ENCODE data around the gene MAP2K3. TPM values are rescaled to one million over a fixed set of nuclear protein-coding genes. Genes with fewer than 3 reads are reported as not detected.
"Not testable (repeated sequence)": the region's sequence is repeated elsewhere in the genome, so short reads cannot be mapped to it uniquely, and the experiment has no call there.

Gene MAP2K3
- total RNA-seq, 2 experiments from 2014 or later: 41.7 to 52.8 TPM

DNA sequence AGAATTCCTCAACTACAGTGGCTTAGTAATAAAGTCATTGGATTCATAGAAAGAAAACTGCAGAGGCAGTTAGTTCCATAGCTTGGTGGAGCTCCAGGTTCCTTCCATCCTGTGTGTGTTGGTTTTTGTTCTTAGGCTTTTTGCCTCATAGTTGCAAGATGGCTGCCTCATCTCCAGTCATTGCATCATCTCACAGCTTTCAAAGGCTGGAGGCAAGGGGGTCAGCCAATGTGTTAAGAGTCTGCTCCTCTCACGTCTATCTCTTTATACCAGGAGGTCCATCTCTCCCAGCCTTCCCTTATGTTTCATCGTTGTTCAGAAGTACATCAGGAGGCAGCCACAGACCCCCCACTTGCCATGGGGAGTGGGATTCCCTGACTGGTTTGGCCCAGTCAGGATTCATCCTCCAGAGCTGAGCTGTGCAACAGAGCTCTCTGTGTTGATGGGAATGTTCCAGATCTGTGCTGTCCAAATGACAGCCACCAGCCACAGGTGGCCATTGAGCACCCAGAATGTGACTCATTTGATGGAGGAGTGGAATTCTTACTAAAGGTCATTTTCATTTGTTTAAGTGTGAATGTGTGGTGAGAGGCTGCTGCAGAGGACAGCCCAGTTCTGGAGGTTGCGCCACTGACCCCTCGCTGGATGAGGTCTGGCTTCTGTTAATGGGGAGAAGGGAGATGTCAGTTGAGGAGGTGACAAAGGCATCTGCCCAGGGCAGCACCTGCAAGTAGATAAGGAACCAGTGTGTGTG, 52.2 kb downstream of the MAP2K3 start:
- H3K4me1 Mint-ChIP-seq; POLR2A ChIA-PET; H3K27me3 Mint-ChIP-seq; H3K9me3 Mint-ChIP-seq; H3K4me3 Mint-ChIP-seq; CTCF ChIA-PET; H3K27ac Mint-ChIP-seq; DNase-seq; H3K36me3 Mint-ChIP-seq (ENCODE audit: low read depth): not testable (repeated sequence)

DNA sequence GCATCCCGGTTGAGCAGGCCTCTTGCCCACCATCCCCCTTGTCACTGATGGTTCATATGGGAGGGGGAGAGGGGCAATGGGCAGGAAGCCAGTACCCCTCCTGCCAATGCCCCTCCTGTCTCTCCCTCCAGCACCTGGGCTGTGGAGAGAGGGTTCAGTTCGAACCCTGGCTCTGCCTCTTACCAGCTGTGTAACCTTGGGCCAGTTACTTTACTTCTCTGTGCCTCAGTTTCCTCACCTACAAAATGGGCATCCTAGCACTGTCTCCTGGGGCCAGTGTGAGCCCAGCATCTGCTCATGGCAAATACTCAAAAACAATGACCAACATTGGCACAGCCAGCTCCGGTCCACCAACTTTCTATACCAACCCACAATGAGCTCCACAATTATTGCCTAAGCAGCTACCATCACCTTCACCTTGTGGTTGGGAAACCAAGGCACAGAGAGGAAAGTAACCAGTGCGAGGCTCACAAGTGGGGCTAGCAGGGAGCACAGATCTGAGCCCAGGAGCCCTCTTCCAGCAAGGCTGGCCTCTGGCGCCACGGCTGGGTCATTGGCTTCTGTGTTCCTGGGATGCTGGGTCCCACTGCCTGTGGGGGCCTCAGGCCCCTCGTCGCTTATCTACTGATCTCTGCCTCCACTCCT, 53.6 kb downstream of the MAP2K3 start:
- H3K27ac Mint-ChIP-seq; H3K4me3 Mint-ChIP-seq; H3K4me1 Mint-ChIP-seq; POLR2A ChIA-PET; H3K27me3 Mint-ChIP-seq; H3K36me3 Mint-ChIP-seq (ENCODE audit: low read depth); DNase-seq; H3K9me3 Mint-ChIP-seq: not testable (repeated sequence)
- CTCF ChIA-PET: interaction anchor here (0.6 kb wide), 1 partner anchor 74 kb away, joined by 3 read pairs; no protein-coding TSS in a partner anchor

DNA sequence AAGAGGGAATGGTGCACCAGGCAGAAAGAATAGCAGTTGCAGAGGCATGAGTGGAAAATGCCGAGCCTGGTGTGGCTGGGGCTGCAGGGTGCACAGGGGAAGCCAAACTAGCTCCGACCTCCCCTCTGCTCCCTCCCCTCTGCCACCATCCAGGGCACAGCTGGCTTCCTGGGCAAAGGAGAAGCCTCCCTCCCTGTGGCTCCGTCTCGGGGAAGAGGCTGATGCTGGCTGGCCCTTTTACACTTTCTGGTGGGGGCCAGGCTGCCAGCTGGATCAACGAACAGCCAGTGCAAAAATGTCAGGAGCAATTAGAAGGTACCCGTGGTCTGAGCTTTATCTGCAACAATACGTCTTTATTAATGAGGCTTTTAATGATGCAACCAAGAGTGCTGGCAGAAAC, 54.5 kb downstream of the MAP2K3 start:
- Mint-ChIP-seq H3K4me1 (no peaks in the 10 kb centered on the region), H3K27ac (no peak overlapping the region), H3K36me3 (ENCODE audit: low read depth) (no peaks in the 10 kb centered on the region), H3K9me3 (no peaks in the 10 kb centered on the region), H3K27me3 (no peaks in the 10 kb centered on the region), H3K4me3 (no peak overlapping the region)
- POLR2A ChIA-PET: no interaction called here
- DNase-seq: no peak
- CTCF ChIA-PET: no interaction called here

DNA sequence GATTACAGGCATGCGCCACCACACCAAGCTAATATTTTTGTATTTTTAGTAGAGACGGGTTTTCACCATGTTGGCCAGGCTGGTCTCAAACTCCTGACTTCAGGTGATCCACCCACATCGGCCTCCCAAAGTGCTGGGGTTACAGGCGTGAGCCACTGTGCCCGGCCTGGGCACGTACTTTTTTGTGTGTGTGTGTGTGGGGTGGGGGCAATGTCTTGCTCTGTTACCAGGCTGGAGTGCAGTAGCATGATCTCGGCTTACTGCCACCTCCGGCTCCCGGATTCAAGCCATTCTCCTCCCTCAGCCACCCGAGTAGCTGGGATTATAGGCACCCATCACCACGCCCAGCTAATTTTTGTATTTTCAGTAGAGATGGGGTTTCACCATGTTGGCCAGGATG, 55.1 kb downstream of the MAP2K3 start:
- H3K36me3 Mint-ChIP-seq (ENCODE audit: low read depth); DNase-seq; H3K27me3 Mint-ChIP-seq; CTCF ChIA-PET; H3K4me1 Mint-ChIP-seq; H3K9me3 Mint-ChIP-seq; POLR2A ChIA-PET; H3K4me3 Mint-ChIP-seq; H3K27ac Mint-ChIP-seq: not testable (repeated sequence)

DNA sequence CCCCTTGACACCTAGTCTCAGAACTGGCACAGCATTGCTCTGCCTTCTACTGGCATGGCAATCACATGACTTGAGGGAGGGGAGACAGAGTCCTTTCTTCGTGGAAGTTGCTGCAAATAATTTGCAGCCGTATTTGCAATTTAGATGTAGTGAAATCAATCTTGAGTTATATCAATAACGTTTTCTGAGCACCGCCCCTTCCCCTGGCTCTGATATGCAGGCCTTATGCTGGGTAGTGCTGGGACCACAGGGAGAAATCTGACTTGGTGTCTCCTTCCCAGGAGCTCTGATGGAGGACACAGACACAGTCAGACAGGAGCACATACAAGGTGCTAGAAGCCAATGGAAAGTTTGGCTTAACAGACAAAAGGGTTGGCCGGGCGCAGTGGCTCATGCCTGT, 55.9 kb downstream of the MAP2K3 start:
- H3K9me3 Mint-ChIP-seq; CTCF ChIA-PET; POLR2A ChIA-PET; H3K4me1 Mint-ChIP-seq; H3K36me3 Mint-ChIP-seq (ENCODE audit: low read depth); H3K27ac Mint-ChIP-seq; H3K27me3 Mint-ChIP-seq; H3K4me3 Mint-ChIP-seq; DNase-seq: not testable (repeated sequence)

DNA sequence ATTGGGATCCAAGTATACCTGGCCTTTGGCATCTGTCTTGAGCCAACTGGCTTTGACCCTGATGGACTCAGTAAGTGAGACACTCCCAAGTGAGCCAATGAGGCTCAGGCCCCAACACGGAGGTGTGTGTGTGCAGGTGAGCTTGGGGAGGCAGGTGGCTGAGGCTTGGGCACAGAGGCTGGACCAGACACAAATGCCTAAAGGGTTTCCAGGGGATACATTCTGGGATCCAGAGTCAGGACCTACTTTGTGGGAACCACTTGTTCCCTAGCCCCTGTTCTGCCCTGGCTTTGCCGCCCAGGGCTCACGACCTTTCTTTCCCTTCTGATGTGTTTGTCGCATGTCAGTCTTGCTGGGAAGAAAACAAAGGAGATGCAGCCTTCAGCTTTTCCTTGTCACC, 56.8 kb downstream of the MAP2K3 start:
- H3K36me3 Mint-ChIP-seq (ENCODE audit: low read depth); POLR2A ChIA-PET; H3K4me1 Mint-ChIP-seq; H3K27ac Mint-ChIP-seq; CTCF ChIA-PET; H3K9me3 Mint-ChIP-seq; H3K4me3 Mint-ChIP-seq; DNase-seq; H3K27me3 Mint-ChIP-seq: not testable (repeated sequence)

DNA sequence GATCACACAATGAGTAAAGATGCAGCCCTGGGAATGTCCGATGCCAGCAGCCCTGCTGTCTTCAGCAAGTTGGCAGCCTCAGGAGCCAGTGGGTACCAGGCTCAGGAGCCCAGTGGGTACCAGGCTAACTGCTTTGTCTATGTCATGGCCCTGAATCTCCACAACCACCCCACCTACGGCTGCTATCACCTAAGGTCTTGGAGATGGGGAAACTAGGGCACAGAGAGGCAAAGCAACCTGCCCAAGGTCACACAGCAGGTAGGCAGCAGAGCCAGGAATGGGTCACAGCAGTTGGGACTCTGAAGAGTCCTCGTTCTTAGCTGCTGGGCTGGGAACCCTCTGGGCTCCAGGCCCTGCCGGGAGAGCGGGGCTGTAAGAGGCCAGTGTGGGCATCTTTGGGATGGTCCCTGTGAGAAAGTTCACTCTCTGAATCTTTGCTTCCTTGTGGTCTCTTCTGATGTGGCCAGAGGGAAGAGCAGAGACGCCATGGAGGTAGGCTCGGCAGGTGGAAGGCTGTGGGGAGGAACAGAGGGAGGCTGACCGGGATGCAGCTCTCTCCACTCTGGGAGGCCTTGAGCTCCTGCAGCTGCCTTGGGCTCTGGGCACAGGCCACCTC, 57.5 kb downstream of the MAP2K3 start:
- POLR2A ChIA-PET: not testable (repeated sequence)

DNA sequence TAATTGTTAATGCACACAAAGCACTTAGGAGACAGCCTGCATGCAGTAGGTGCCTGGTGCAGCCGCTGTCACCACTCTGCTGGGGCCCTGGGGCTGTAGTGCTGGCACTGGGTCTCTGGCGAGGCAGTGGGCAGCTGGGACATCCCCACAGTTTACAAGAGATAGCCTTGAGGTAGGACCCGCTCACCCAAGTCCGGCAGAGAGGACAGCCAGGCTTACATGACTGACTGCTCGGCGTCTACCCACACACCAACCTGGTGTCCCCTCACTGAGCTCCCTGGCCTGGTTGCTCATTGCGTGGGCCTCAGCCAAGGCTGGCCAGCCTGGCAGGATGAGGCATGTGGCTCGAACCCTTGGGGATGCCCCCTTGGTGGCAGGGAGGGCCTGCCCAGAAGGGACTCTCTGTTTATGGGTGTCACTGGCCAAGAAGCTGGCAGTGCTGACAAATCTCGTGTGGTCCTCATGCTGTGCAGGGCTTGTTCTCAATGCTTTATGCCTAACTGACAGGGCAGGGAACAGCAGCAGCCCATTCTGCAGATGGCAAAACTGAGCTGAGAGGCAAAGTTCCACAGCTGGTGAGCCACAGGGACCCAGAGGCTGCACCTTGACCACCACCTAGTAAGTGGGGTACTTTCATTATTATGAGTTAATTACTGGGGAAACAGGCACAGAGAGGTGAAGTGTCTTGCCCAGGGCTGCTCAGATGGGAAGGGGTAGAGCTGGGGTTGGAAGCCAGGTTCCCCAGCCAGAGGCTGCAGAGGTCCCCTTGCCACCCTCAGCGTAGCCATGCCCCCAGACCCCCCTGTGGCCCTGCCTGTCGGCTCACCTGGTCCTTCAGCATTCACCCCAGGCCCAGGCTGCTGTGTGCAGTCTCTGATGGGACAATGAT, 58.8 kb downstream of the MAP2K3 start:
- H3K27me3 Mint-ChIP-seq; CTCF ChIA-PET; H3K27ac Mint-ChIP-seq; POLR2A ChIA-PET; H3K4me3 Mint-ChIP-seq; H3K4me1 Mint-ChIP-seq; H3K9me3 Mint-ChIP-seq; DNase-seq; H3K36me3 Mint-ChIP-seq (ENCODE audit: low read depth): not testable (repeated sequence)

More for the DNA sequence above, 57.5 kb downstream of the MAP2K3 start:
- H3K4me3 Mint-ChIP-seq; CTCF ChIA-PET; H3K36me3 Mint-ChIP-seq (ENCODE audit: low read depth); H3K9me3 Mint-ChIP-seq; DNase-seq; H3K27me3 Mint-ChIP-seq; H3K27ac Mint-ChIP-seq; H3K4me1 Mint-ChIP-seq: not testable (repeated sequence)

DNA sequence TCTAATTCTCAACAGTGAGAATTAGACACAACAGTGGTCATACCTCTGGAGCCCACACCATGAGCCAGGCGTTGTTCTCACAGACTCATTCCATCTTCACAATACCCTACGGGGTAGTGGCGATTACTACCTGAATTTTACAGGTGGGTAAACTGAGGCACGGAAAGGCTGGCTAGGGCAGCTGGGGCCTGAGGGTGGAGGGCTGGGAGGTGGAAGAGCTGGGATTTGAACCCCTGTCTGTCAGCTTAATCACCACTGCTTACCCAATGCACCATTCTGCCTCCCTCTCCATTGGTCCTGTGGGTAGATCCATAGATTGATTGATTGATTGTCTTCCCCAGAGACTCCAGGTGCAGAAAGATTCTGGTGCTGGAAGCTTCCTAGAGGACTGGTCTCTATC, 60.3 kb downstream of the MAP2K3 start:
- POLR2A ChIA-PET: not testable (repeated sequence)

DNA sequence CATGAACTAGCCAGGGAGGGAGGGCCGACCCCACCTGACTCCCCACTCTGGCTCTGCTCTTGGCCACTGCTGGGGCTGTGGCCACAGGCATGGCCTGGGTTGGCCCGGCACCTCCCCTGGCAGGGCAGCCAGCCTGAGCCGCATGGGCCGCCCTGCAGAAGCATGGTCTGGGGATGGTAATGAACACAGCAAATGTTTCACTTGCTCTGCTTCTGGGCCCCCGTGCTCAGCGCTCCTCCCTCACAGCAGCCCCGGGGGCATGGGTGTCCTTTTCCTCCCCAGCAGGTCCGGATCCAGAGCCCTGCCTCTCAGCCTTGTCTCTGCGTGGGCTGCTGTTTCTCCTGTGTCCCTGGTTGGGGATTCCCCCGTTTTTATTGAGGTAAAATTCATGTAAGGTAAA, 60.7 kb downstream of the MAP2K3 start:
- no peaks in the 10 kb centered on the region for H3K27me3 Mint-ChIP-seq
- POLR2A ChIA-PET: no interaction called here
- peaks cover 3% of the 10 kb centered on the region for H3K4me1 Mint-ChIP-seq
- no peak overlapping the region for H3K4me3 Mint-ChIP-seq
- CTCF ChIA-PET: no interaction called here
- H3K9me3 Mint-ChIP-seq: no peaks in the 10 kb centered on the region
- no peak for DNase-seq
- no peaks in the 10 kb centered on the region for H3K36me3 Mint-ChIP-seq (ENCODE audit: low read depth)
- no peak overlapping the region for H3K27ac Mint-ChIP-seq

More for the DNA sequence above, 60.3 kb downstream of the MAP2K3 start:
- H3K27ac Mint-ChIP-seq; H3K36me3 Mint-ChIP-seq (ENCODE audit: low read depth); CTCF ChIA-PET; H3K27me3 Mint-ChIP-seq; H3K9me3 Mint-ChIP-seq; H3K4me3 Mint-ChIP-seq; DNase-seq; H3K4me1 Mint-ChIP-seq: not testable (repeated sequence)

DNA sequence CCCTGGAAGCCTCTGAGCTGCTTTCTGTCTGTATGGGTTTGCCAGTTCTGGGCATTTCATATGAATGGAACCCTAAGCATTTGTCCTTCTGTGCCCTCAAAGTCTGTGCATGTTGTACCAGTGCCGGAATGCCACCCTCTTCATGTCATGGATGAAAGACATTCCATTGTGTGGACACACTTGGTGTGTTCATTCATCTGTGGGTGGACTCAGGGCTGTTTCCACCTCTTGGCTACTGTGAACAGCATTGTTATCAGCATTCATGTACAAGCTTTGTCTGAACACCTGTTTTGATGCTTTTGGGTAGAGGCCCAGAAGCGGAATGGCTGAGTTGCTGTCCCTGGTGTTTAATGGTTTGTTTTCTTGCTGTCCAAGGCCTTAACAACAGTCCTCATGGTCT, 61.6 kb downstream of the MAP2K3 start:
- H3K27ac Mint-ChIP-seq; H3K9me3 Mint-ChIP-seq; H3K4me3 Mint-ChIP-seq; H3K27me3 Mint-ChIP-seq; H3K36me3 Mint-ChIP-seq (ENCODE audit: low read depth); H3K4me1 Mint-ChIP-seq; DNase-seq; POLR2A ChIA-PET; CTCF ChIA-PET: not testable (repeated sequence)

DNA sequence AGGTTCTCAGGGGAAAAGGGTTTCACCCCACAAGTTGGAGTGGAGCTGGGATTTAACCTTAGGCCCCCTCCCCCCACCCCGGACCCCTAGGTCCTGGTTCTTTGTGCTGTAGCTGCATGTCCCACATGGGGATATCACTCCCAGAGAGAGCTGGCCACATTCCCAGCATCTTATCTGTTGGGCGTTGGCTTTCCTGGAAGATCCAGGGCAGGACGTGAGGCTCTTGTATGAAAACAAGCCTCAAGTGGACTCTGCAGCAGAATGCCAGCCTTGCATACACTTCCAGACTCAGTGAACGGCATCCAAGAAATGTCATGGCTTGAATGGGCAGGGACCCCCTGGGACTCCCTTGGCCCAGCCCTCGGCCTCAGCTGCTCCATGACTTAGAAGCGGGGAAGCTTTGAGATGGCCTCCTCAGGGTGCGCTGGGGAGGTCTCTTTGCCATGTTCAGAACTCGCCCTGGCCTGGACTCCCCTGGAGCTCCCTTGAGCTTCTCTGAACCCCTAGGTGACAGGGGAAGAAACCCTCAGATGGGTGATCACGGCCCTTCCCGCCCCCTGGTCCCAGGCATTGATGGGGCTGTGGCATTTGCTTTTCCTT, 62.2 kb downstream of the MAP2K3 start:
- H3K4me1 Mint-ChIP-seq; H3K4me3 Mint-ChIP-seq; H3K27ac Mint-ChIP-seq; CTCF ChIA-PET; H3K27me3 Mint-ChIP-seq; POLR2A ChIA-PET; H3K9me3 Mint-ChIP-seq; DNase-seq; H3K36me3 Mint-ChIP-seq (ENCODE audit: low read depth): not testable (repeated sequence)

DNA sequence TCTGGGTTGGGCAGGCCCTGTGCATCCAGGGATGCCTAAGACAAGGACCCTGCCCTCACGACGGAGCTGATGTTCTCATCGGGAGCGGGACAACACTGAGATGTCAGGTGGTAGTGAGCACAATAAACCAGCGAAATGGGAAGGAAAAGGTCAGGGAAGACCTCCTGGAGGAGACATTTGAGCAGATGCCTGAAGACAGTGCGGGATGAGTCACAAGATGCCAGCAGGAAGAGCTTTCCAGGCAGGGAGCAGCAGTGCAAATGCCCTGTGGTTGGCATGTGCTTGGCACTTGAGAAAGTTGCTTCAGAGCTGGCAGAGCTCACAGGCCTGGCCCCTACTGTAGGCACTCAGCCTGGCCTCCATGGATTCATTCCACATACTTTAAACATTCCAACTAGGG, 63.1 kb downstream of the MAP2K3 start:
- H3K9me3 Mint-ChIP-seq; H3K27me3 Mint-ChIP-seq; H3K4me3 Mint-ChIP-seq; H3K36me3 Mint-ChIP-seq (ENCODE audit: low read depth); POLR2A ChIA-PET; H3K27ac Mint-ChIP-seq; DNase-seq; CTCF ChIA-PET; H3K4me1 Mint-ChIP-seq: not testable (repeated sequence)

Measured in activated CD4-positive, alpha-beta T cell treated with anti-CD3 and anti-CD28 coated beads, Interleukin-2, amount 10 ng/mL, durations not matched to agents 7 days and 5 days (primary cell).